Endothelial cell of umbilical vein (primary cell): ENCODE data around the gene LNPK. TPM values are rescaled to one million over a fixed set of nuclear protein-coding genes. Genes with fewer than 3 reads are reported as not detected.

Source experiments
- BruUV-seq: library from RNA; stranded (reverse); fragments of 400-500 nt; replicated peaks from 2 replicates; lab custom pipeline; 2021; lab: Mats Ljungman, UMichigan
- CTCF ChIA-PET: fragments of 300-600, 350-600 bp; sonication (Branson Sonifier 250); formaldehyde crosslinking; loops from one replicate; lab custom pipeline; 2021; ENCODE audit warnings: antibody characterized with exemption, inconsistent platforms; lab: Charles Lee
- POLR2A ChIA-PET: fragments of 300-600, 350-600 bp; sonication (Branson Sonifier 250); formaldehyde crosslinking; loops from one replicate; lab custom pipeline; 2021; ENCODE audit warnings: antibody characterized with exemption, inconsistent platforms; lab: Charles Lee
- DNase-seq: peaks from one replicate; pipeline ENCODE4 v3.0.0-alpha.2; 2011; ENCODE audit warnings: low read depth, low spot score
- FAIRE-seq: peaks from 2 replicates; lab custom pipeline; 2011; peaks lifted over from hg19 to GRCh38; lab: Jason Lieb, UNC
- H2AFZ ChIP-seq: 2 replicates; pipeline ENCODE4 v1.6.0; 2012; ENCODE audit warnings: low read depth, low read length, control low read depth, inconsistent platforms
- H3K27ac ChIP-seq: 2 replicates; pipeline ENCODE4 v1.5.1; 2011; ENCODE audit warnings: low read depth, mild to moderate bottlenecking, control low read depth, low read length, moderate library complexity; ENCODE audit not compliant: insufficient read depth
- H3K27me3 ChIP-seq, 2 experiments: 2 replicates each; pipeline versions ENCODE4 v1.6.0 to v1.6.1; 2011; ENCODE audit warnings: low read length in 2 of 2, mixed read lengths in 1 of 2; ENCODE audit not compliant: control insufficient read depth in 2 of 2, insufficient read depth in 2 of 2
- H3K36me3 ChIP-seq, 2 experiments: 2 replicates in 1 of 2; 3 replicates in 1 of 2; pipeline ENCODE4 v1.5.1; 2011; ENCODE audit warnings: low read length in 2 of 2, mild to moderate bottlenecking in 1 of 2, moderate library complexity in 1 of 2; ENCODE audit not compliant: control insufficient read depth in 2 of 2, insufficient read depth in 2 of 2; ENCODE audit errors: extremely low read depth in 1 of 2
- H3K4me1 ChIP-seq: 3 replicates; pipeline ENCODE4 v1.5.1; 2011; ENCODE audit warnings: mild to moderate bottlenecking, low read length; ENCODE audit not compliant: control insufficient read depth, insufficient read depth; ENCODE audit errors: extremely low read depth
- H3K4me2 ChIP-seq: 2 replicates; pipeline ENCODE4 v1.6.1; 2011; ENCODE audit warnings: low read length, control low read depth, mixed read lengths; ENCODE audit not compliant: insufficient read depth
- H3K4me3 ChIP-seq, 3 experiments: fragments of 200-600 bp in 1 of 3; sonication (generic), shearing (Covaris generic) in 1 of 3; replicated peaks in 1 of 3; 2 replicates each; pipeline ENCODE4 v1.5.1; 2011 to 2016; ENCODE audit warnings: control low read depth in 3 of 3, low read length in 3 of 3, mild to moderate bottlenecking in 2 of 3, inconsistent platforms in 1 of 3, low read depth in 1 of 3, moderate library complexity in 1 of 3; ENCODE audit not compliant: insufficient read depth in 1 of 3
- H3K79me2 ChIP-seq: 2 replicates; pipeline ENCODE4 v1.6.0; 2012; ENCODE audit warnings: low read length, inconsistent platforms; ENCODE audit not compliant: control insufficient read depth, insufficient read depth
- H3K9ac ChIP-seq: replicated peaks from 2 replicates; pipeline ENCODE3; 2011; ENCODE audit warnings: low read length, control low read depth; ENCODE audit not compliant: insufficient read depth; ENCODE audit errors: extremely low read depth
- H3K9me1 ChIP-seq: replicated peaks from 3 replicates; pipeline ENCODE4 v1.6.0; 2011; ENCODE audit warnings: mild to moderate bottlenecking, low read length; ENCODE audit not compliant: control insufficient read depth, insufficient read depth; ENCODE audit errors: extremely low read depth
- H3K9me3 ChIP-seq: replicated peaks from 2 replicates; pipeline ENCODE4 v1.5.1; 2012; ENCODE audit warnings: low read length, inconsistent platforms; ENCODE audit not compliant: control insufficient read depth, insufficient read depth
- H4K20me1 ChIP-seq: replicated peaks from 2 replicates; pipeline ENCODE3; 2011; ENCODE audit warnings: mild to moderate bottlenecking, low read length; ENCODE audit not compliant: control insufficient read depth, insufficient read depth; ENCODE audit errors: extremely low read depth
- CTCF ChIP-seq, 2 donors: IDR thresholded peaks; 1 replicate in 1 of 2; 2 replicates in 1 of 2; pipeline ENCODE4 v1.5.1; 2011; ENCODE audit warnings: low read length in 2 of 2, mild to moderate bottlenecking in 2 of 2, moderate library complexity in 2 of 2, control low read depth in 1 of 2, inconsistent platforms in 1 of 2, low read depth in 1 of 2; ENCODE audit not compliant: insufficient read depth in 1 of 2; ENCODE audit errors: extremely low read depth in 1 of 2
- EZH2 ChIP-seq: IDR thresholded peaks from 2 replicates; pipeline ENCODE4 v1.6.1; 2012; ENCODE audit warnings: borderline replicate concordance, low read depth, mild to moderate bottlenecking, moderate library complexity, low read length, inconsistent platforms; ENCODE audit not compliant: severe bottlenecking
- FOS ChIP-seq: IDR thresholded peaks from 2 replicates; pipeline ENCODE4 v1.6.1; 2011; ENCODE audit warnings: mild to moderate bottlenecking, low read length, moderate library complexity, borderline replicate concordance; ENCODE audit not compliant: insufficient read depth
- GATA2 ChIP-seq: IDR thresholded peaks from 2 replicates; pipeline ENCODE4 v1.7.0; 2011; ENCODE audit warnings: low read depth, mild to moderate bottlenecking, moderate library complexity, mixed read lengths, low read length; ENCODE audit not compliant: insufficient read length, insufficient read depth
- JUN ChIP-seq: IDR thresholded peaks from 2 replicates; pipeline ENCODE4 v1.6.1; 2011; ENCODE audit warnings: borderline replicate concordance, low read depth; ENCODE audit not compliant: insufficient read length, insufficient read depth
- MAX ChIP-seq: IDR thresholded peaks from 2 replicates; pipeline ENCODE4 v1.6.1; 2011; ENCODE audit not compliant: insufficient read depth, insufficient read length
- MYC ChIP-seq: IDR thresholded peaks from one replicate; pipeline ENCODE4 v1.6.1; 2011; ENCODE audit warnings: mild to moderate bottlenecking, low read depth, low read length
- POLR2A ChIP-seq: IDR thresholded peaks from 2 replicates; pipeline ENCODE4 v1.6.1; 2012; ENCODE audit warnings: low read depth, mild to moderate bottlenecking, control low read depth, low read length
- POLR2AphosphoS5 ChIP-seq: IDR thresholded peaks from 2 replicates; pipeline ENCODE4 v1.6.1; 2012; ENCODE audit warnings: low read depth, mild to moderate bottlenecking, control low read depth, low read length, moderate library complexity; ENCODE audit not compliant: insufficient read depth
- dilution Hi-C: fragments of 300-500 bp; cut with MboI; formaldehyde crosslinking; loops from one replicate; pipeline ENCODE4 v1.15.0; 2019; ENCODE audit warnings: low sequenced_read_pairs; ENCODE audit not compliant: extremely low pct_ligation_motif_present
- intact Hi-C: fragments of 100-400 bp; cut with micrococcal nuclease; formaldehyde crosslinking; loops from one replicate; pipeline ENCODE4 v1.10.0; 2022
- polyA plus RNA-seq, 4 experiments: library from polyadenylated mRNA; depleted of rRNA in 3 of 4; stranded (reverse) in 3 of 4; unstranded in 1 of 4; fragments of >200 nt; gene quantifications; 2 replicates each; pipeline versions ENCODE4 v1.2.1 to v1.2.3, GENCODE V29; 2011 to 2012; ENCODE audit warnings: missing spikeins in 1 of 4
- total RNA-seq: library from RNA; stranded (reverse); gene quantifications from 2 replicates; pipeline ENCODE4 v1.2.3, GENCODE V29; 2021

Gene LNPK
- total and polyA plus RNA-seq, 2 donors (not counting 3 experiments of a cell fraction or from before 2014, with no cell fraction given): 2.4 to 11.2 TPM

DNA sequence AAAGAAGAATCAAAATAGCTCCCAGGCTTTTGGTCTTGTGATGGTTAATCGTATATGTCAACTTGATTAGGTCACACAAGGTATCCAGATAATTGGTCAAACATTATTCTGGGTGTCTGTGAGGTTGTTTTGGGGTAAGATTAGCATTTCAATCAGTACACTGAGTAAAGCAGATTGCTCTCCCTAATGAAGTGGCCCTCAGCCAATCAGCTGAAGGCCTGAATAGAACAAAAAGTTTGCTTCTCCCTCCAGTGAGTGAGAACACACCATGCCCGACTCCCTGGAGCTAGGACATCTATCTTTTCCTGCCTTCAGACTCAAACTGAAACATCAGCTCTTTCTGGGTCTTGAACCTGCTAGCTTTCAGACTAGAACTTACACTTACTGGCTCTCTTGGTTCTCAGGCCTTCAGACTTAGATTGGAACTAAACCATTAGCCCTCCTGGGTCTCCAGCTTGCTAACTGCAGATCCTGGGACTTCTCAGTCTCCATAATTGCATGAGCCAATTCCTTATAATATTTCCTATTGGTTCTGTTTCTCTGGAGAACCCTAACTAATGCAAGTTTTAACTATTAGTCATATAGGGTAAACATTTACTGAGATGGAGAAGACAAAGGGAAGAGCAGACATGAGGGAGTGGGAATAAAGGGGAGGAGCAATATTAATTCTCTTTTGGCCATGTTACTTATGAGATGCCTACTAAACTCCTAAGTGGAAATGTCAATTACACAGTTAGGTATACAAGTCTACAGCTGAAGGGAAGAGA lies 25.5 kb downstream of the LNPK start:
- no peaks in the 10 kb centered on the region for H3K9me1 ChIP-seq
- no peaks in the 10 kb centered on the region for H3K79me2 ChIP-seq
- dilution Hi-C loops (no loop called here), intact Hi-C loops (no loop called here)
- no peak overlapping the region for H3K4me3 ChIP-seq
- no peak overlapping the region for H3K9ac ChIP-seq
- no peak overlapping the region for H3K27ac ChIP-seq
- TF ChIP-seq GATA2 (no peak), MYC (no peak), CTCF (IDR thresholded peaks at IDR 0.05; ENCODE audit: extremely low read depth in 1 of 2, insufficient read depth in 1 of 2, low read depth in 1 of 2, low read length in 2 of 2) (no peak), FOS (no peak), POLR2A (no peak), EZH2 (no peak), MAX (no peak), POLR2AphosphoS5 (no peak), JUN (no peak)
- no peak overlapping the region for H2AFZ ChIP-seq
- POLR2A ChIA-PET: interaction anchor here (1.0 kb wide), 1 partner anchor 8 kb away, joined by 3 read pairs; no protein-coding TSS in a partner anchor
- no peak for FAIRE-seq
- DNase-seq: no peak
- no peaks in the 10 kb centered on the region for H3K27me3 ChIP-seq
- BruUV-seq: no TSS peak
- no peaks in the 10 kb centered on the region for H4K20me1 ChIP-seq
- no peaks in the 10 kb centered on the region for H3K4me1 ChIP-seq
- peaks cover 0 to 3% of the 10 kb centered on the region in 2 experiments for H3K36me3 ChIP-seq
- CTCF ChIA-PET: interaction anchor here (1.1 kb wide), 1 partner anchor 12 kb away, joined by 4 read pairs; no protein-coding TSS in a partner anchor
- H3K4me2 ChIP-seq: no peak overlapping the region
- H3K9me3 ChIP-seq: no peaks in the 10 kb centered on the region
